HL-60 (cell line): Measurements from ENCODE around the gene THSD7A.

ENCODE experiments used
- DNase-seq, 2 experiments: peaks; one replicate each; pipeline ENCODE4 v3.0.0-alpha.2; 2010 to 2020; ENCODE audit warnings: low read depth in 1 of 2, low spot score in 1 of 2
- H3K27ac ChIP-seq: fragments of 250-450 bp; sonication (Bioruptor Pico); replicated peaks from 2 replicates; pipeline ENCODE4 v1.5.1; 2020; ENCODE audit warnings: mild to moderate bottlenecking, moderate library complexity
- H3K27me3 ChIP-seq: fragments of 250-450 bp; sonication (Bioruptor Pico); 2 replicates; pipeline ENCODE4 v1.5.1; 2021; ENCODE audit warnings: mild to moderate bottlenecking, moderate library complexity; ENCODE audit not compliant: insufficient read depth, poor library complexity, severe bottlenecking
- H3K4me3 ChIP-seq: replicated peaks from 2 replicates; pipeline ENCODE4 v1.5.1; 2011; ENCODE audit warnings: mild to moderate bottlenecking, control low read depth, low read length; ENCODE audit not compliant: insufficient read depth
- GABPA ChIP-seq: IDR thresholded peaks from 2 replicates; pipeline ENCODE4 v1.6.1; 2012; ENCODE audit warnings: low read depth
- POLR2AphosphoS5 ChIP-seq: IDR thresholded peaks from 2 replicates; pipeline ENCODE4 v1.6.1; 2012; ENCODE audit warnings: low read depth
- SPI1 ChIP-seq: IDR thresholded peaks from 2 replicates; pipeline ENCODE4 v1.6.1; 2012; ENCODE audit warnings: low read depth, mild to moderate bottlenecking, borderline replicate concordance
- TF ChIP-seq, protein P1 (sequence below): IDR thresholded peaks from one replicate; pipeline ENCODE4 v1.5.1; 2011; ENCODE audit warnings: low read length, control low read depth, inconsistent platforms; ENCODE audit not compliant: insufficient read depth
- TF ChIP-seq, protein P2 (sequence below): IDR thresholded peaks from 2 replicates; pipeline ENCODE4 v1.6.1; 2012; ENCODE audit warnings: low read depth; ENCODE audit not compliant: insufficient replicate concordance

Gene THSD7A

DNA sequence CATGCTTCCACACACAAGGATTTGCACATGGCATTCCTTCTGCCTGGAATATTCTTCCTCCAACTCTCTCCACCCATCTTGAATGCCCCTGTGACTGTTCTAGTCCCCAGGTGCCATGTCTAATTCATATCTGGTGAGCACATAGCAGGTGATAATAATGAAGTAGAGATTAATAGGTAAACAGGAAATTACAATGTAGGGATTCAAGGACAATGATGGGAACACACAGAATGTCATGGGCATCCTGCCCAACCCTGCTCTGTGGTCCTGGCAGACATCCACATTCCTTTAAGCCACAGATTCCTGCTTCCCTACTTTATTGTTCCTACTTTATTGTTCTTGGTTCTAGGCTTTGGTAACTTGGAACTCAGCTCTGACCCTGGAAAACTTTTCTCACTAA is 115.8 kb downstream of the THSD7A start:
- no peaks in the 10 kb centered on the region for H3K27me3 ChIP-seq
- H3K27ac ChIP-seq, result no peak overlapping the region
- TF ChIP-seq, protein P1, sequence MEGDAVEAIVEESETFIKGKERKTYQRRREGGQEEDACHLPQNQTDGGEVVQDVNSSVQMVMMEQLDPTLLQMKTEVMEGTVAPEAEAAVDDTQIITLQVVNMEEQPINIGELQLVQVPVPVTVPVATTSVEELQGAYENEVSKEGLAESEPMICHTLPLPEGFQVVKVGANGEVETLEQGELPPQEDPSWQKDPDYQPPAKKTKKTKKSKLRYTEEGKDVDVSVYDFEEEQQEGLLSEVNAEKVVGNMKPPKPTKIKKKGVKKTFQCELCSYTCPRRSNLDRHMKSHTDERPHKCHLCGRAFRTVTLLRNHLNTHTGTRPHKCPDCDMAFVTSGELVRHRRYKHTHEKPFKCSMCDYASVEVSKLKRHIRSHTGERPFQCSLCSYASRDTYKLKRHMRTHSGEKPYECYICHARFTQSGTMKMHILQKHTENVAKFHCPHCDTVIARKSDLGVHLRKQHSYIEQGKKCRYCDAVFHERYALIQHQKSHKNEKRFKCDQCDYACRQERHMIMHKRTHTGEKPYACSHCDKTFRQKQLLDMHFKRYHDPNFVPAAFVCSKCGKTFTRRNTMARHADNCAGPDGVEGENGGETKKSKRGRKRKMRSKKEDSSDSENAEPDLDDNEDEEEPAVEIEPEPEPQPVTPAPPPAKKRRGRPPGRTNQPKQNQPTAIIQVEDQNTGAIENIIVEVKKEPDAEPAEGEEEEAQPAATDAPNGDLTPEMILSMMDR, result no peak
- TF ChIP-seq POLR2AphosphoS5, result no peak
- TF ChIP-seq GABPA, result no peak
- TF ChIP-seq, protein P2, sequence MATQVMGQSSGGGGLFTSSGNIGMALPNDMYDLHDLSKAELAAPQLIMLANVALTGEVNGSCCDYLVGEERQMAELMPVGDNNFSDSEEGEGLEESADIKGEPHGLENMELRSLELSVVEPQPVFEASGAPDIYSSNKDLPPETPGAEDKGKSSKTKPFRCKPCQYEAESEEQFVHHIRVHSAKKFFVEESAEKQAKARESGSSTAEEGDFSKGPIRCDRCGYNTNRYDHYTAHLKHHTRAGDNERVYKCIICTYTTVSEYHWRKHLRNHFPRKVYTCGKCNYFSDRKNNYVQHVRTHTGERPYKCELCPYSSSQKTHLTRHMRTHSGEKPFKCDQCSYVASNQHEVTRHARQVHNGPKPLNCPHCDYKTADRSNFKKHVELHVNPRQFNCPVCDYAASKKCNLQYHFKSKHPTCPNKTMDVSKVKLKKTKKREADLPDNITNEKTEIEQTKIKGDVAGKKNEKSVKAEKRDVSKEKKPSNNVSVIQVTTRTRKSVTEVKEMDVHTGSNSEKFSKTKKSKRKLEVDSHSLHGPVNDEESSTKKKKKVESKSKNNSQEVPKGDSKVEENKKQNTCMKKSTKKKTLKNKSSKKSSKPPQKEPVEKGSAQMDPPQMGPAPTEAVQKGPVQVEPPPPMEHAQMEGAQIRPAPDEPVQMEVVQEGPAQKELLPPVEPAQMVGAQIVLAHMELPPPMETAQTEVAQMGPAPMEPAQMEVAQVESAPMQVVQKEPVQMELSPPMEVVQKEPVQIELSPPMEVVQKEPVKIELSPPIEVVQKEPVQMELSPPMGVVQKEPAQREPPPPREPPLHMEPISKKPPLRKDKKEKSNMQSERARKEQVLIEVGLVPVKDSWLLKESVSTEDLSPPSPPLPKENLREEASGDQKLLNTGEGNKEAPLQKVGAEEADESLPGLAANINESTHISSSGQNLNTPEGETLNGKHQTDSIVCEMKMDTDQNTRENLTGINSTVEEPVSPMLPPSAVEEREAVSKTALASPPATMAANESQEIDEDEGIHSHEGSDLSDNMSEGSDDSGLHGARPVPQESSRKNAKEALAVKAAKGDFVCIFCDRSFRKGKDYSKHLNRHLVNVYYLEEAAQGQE, result no peak
- no peak for TF ChIP-seq SPI1
- no peak for DNase-seq
- no peak overlapping the region for H3K4me3 ChIP-seq

DNA sequence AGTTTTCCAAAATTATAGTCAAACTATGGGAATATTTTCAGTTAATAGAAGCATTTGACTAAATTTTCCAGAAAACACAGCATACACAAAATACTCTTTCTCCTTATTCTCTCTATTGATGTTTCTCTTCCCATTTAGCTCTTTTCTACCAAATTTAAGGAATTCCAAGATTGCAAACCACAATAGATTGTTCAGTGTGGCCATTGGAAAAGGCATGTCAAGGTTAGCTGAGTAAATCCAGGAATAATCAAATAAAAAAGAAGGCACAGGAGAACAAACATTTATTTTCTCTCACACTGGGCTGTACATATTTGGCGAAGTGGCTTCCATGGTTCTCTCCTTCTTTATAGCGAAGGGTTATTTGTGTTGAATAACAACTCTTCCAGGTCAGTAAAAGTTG is 117.3 kb downstream of the THSD7A start:
- Histone ChIP-seq H3K4me3 (no peak overlapping the region), H3K27ac (no peak overlapping the region), H3K27me3 (no peaks in the 10 kb centered on the region)
- no peak for DNase-seq
- TF ChIP-seq POLR2AphosphoS5 (no peak), GABPA (no peak), SPI1 (no peak)
- TF ChIP-seq, protein P2, result no peak
- TF ChIP-seq, protein P1, result no peak

DNA sequence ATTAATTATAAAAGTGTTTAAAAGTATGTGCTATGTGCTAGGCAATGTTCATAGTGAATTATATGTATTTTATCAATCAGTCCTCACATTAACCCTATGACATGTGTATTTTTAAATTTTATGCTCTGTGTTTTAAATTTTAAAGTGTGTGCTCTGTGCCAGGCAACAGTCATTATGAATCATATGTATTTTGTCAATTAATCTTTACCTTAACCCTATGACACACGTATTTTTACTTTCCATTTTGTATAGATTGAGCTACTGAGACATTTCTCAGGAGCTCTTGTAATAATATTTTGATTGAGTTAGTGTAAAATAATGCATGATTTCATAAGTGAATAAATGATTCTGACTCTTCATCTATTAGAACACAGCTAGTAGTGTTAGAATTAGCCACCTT is 117.8 kb downstream of the THSD7A start:
- Histone ChIP-seq H3K27me3 (no peaks in the 10 kb centered on the region), H3K4me3 (no peak overlapping the region), H3K27ac (no peak overlapping the region)
- DNase-seq, result no peak
- TF ChIP-seq POLR2AphosphoS5 (no peak), GABPA (no peak)

DNA sequence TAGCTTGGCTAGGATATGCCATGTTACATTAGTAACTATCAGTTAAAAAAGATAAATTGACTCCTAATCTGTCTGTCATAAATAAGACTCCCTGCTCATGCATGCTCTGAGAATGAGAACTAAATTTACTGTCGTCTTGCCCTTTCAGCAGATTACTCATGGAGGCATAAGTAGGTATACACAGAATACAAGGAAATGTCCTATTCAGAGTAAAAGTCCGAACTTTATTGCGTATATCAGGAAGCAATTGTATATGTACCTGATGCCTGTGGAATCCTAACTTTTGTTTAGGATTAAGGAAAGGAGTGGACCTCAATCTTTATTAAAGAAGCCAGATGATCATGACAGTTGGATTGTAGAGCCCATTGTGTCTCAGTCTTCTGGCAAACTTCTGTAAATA is 118.6 kb downstream of the THSD7A start:
- Histone ChIP-seq H3K27me3 (no peaks in the 10 kb centered on the region), H3K4me3 (no peak overlapping the region), H3K27ac (no peak overlapping the region)
- no peak for TF ChIP-seq POLR2AphosphoS5
- no peak for DNase-seq

DNA sequence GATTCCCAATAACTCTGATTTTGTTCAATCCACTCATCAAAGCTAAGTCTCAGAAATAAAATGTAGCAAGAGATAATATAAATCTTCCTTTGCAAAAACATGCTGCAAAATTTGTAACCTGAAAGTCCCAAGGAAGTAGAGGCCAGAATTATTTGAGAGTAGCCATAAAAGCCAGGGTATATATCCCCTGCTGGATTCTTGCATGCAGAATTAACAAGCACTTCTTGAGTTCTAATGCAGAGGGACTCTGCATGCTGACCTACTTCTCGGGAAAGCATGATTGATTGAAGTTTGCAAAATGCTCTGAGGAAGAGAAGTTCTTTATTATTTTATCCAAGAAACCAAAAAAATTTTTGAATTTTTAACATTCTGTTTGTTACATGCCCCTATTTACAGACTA is 121.6 kb downstream of the THSD7A start:
- no peak overlapping the region for H3K4me3 ChIP-seq
- no peak overlapping the region for H3K27ac ChIP-seq
- no peaks in the 10 kb centered on the region for H3K27me3 ChIP-seq
- DNase-seq, result no peak
- TF ChIP-seq GABPA (no peak), SPI1 (no peak), POLR2AphosphoS5 (no peak)
- TF ChIP-seq, protein P1, result no peak
- TF ChIP-seq, protein P2, result no peak
